Activated T-cell treated with anti-CD3 and anti-CD28 coated beads, Interleukin-2, amount 50 U/mL, for 72 hours (primary cell): Measurements from ENCODE around the gene CSH1. TPM values are rescaled to one million over a fixed set of nuclear protein-coding genes. Genes with fewer than 3 reads are reported as not detected.
"Not testable (repeated sequence)": the region's sequence is repeated elsewhere in the genome, so short reads cannot be mapped to it uniquely, and the experiment has no call there.

Experiments used
- ATAC-seq, 2 donors: fragments of 150-1000 bp; cut with Tn5 transposase; replicated peaks in 1 of 2; 2 replicates each; pipeline ENCODE4 v1.10.0; 2021; ENCODE audit warnings: moderate library complexity in 2 of 2, mild to moderate bottlenecking in 1 of 2
- DNase-seq, 2 donors: peaks; one replicate each; pipeline ENCODE4 v3.0.0; 2021 to 2022; ENCODE audit warnings: mixed read lengths in 1 of 2
- H3K27ac Mint-ChIP-seq: one replicate; pipeline ENCODE4 v1.8.0; 2022; ENCODE audit warnings: mild to moderate bottlenecking, moderate library complexity, mixed read lengths
- H3K27me3 Mint-ChIP-seq: one replicate; pipeline ENCODE4 v1.8.0; 2022; ENCODE audit warnings: low read depth, mixed read lengths
- H3K36me3 Mint-ChIP-seq, 2 donors: one replicate each; pipeline ENCODE4 v1.8.0; 2022; ENCODE audit warnings: mixed read lengths in 2 of 2, mild to moderate bottlenecking in 1 of 2; ENCODE audit not compliant: insufficient read depth in 2 of 2
- H3K4me1 Mint-ChIP-seq: one replicate; pipeline ENCODE4 v1.8.0; 2022; ENCODE audit warnings: low read depth, mixed read lengths
- H3K4me3 Mint-ChIP-seq, 2 donors: one replicate each; pipeline ENCODE4 v1.8.0; 2022; ENCODE audit warnings: mild to moderate bottlenecking in 2 of 2, mixed read lengths in 2 of 2, moderate library complexity in 2 of 2
- H3K9me3 Mint-ChIP-seq, 2 donors: one replicate each; pipeline ENCODE4 v1.8.0; 2022; ENCODE audit warnings: mixed read lengths in 2 of 2
- total RNA-seq, 2 donors: library from RNA; stranded (reverse); gene quantifications; one replicate each; pipeline ENCODE4 v1.2.3, GENCODE V29; 2022

The CSH1 gene
- total RNA-seq, 2 donors from 2014 or later = not detected

- H3K9me3 Mint-ChIP-seq = no peaks in the 10 kb centered on the region
- H3K4me1 Mint-ChIP-seq = peaks cover 4% of the 10 kb centered on the region
- ATAC-seq = peak; percentile 81 to 85
- H3K27ac Mint-ChIP-seq = no peak within 1 kb of the TSS
- peak; percentile 67 to 69 for DNase-seq
- H3K27me3 Mint-ChIP-seq = peaks cover 7% of the 10 kb centered on the region
- H3K36me3 Mint-ChIP-seq = no peaks in the 10 kb centered on the region
- no peak within 1 kb of the TSS for H3K4me3 Mint-ChIP-seq
Observed at GRCh38 chr17:63881935-63882601, 14.3 kb downstream of the CSH1 start, which contains the start of gene GH2. TSS of gene GH2 (minus strand) at chr17:63881944. CDS start at chr17:63881801, 143 bp downstream.

GRCh38 chr17:63881337-63881736 lies 15.0 kb downstream of the CSH1 start:
- not testable (repeated sequence) for H3K27me3 Mint-ChIP-seq, ATAC-seq, H3K4me3 Mint-ChIP-seq, H3K9me3 Mint-ChIP-seq, H3K4me1 Mint-ChIP-seq, H3K36me3 Mint-ChIP-seq, DNase-seq, H3K27ac Mint-ChIP-seq

- Mint-ChIP-seq H3K36me3 (no peaks in the 10 kb centered on the region), H3K27me3 (peaks cover 7% of the 10 kb centered on the region), H3K4me1 (peaks cover 4% of the 10 kb centered on the region), H3K4me3 (no peak overlapping the region), H3K9me3 (no peaks in the 10 kb centered on the region), H3K27ac (no peak overlapping the region)
- DNase-seq (no peak), ATAC-seq (no peak)
Observed at GRCh38 chr17:63880706-63881105, 15.7 kb downstream of the CSH1 start.

GRCh38 chr17:63878413-63878812 lies 18.0 kb downstream of the CSH1 start:
- not testable (repeated sequence) for H3K9me3 Mint-ChIP-seq, H3K36me3 Mint-ChIP-seq, H3K27ac Mint-ChIP-seq, ATAC-seq, H3K27me3 Mint-ChIP-seq, H3K4me3 Mint-ChIP-seq, H3K4me1 Mint-ChIP-seq, DNase-seq

GRCh38 chr17:63874693-63875092 lies 21.7 kb downstream of the CSH1 start:
- not testable (repeated sequence) for ATAC-seq, H3K4me1 Mint-ChIP-seq, H3K36me3 Mint-ChIP-seq, H3K27me3 Mint-ChIP-seq, H3K9me3 Mint-ChIP-seq, H3K4me3 Mint-ChIP-seq, H3K27ac Mint-ChIP-seq, DNase-seq

GRCh38 chr17:63874061-63874626 lies 22.2 kb downstream of the CSH1 start:
- H3K9me3 Mint-ChIP-seq, ATAC-seq, DNase-seq, H3K4me3 Mint-ChIP-seq, H3K27ac Mint-ChIP-seq, H3K27me3 Mint-ChIP-seq, H3K4me1 Mint-ChIP-seq, H3K36me3 Mint-ChIP-seq: not testable (repeated sequence)

- H3K36me3 Mint-ChIP-seq, H3K4me3 Mint-ChIP-seq, H3K4me1 Mint-ChIP-seq, ATAC-seq, H3K27me3 Mint-ChIP-seq, H3K27ac Mint-ChIP-seq, DNase-seq, H3K9me3 Mint-ChIP-seq: not testable (repeated sequence)
Observed at GRCh38 chr17:63873577-63873976, 22.8 kb downstream of the CSH1 start, which contains the start of gene CSH2. TSS of gene CSH2 (minus strand) at chr17:63873677. CDS start at chr17:63873614, 63 bp downstream.

- not testable (repeated sequence) for H3K4me1 Mint-ChIP-seq, H3K27ac Mint-ChIP-seq, H3K36me3 Mint-ChIP-seq, H3K4me3 Mint-ChIP-seq, ATAC-seq, H3K9me3 Mint-ChIP-seq, DNase-seq, H3K27me3 Mint-ChIP-seq
Observed at GRCh38 chr17:63871646-63872365, 24.6 kb downstream of the CSH1 start.

- not testable (repeated sequence) for H3K36me3 Mint-ChIP-seq, ATAC-seq, DNase-seq, H3K4me1 Mint-ChIP-seq, H3K27ac Mint-ChIP-seq, H3K9me3 Mint-ChIP-seq, H3K27me3 Mint-ChIP-seq, H3K4me3 Mint-ChIP-seq
Observed at GRCh38 chr17:63870292-63870665, 26.1 kb downstream of the CSH1 start.

- not testable (repeated sequence) for H3K27ac Mint-ChIP-seq, H3K27me3 Mint-ChIP-seq, H3K4me1 Mint-ChIP-seq, DNase-seq, H3K36me3 Mint-ChIP-seq, H3K9me3 Mint-ChIP-seq, H3K4me3 Mint-ChIP-seq
- ATAC-seq = peak in 1 of 2 donors; percentile 39
Observed at GRCh38 chr17:63869491-63870291, 26.7 kb downstream of the CSH1 start.

- not testable (repeated sequence) for H3K4me1 Mint-ChIP-seq, H3K27ac Mint-ChIP-seq, H3K4me3 Mint-ChIP-seq, H3K36me3 Mint-ChIP-seq, ATAC-seq, H3K9me3 Mint-ChIP-seq, H3K27me3 Mint-ChIP-seq, DNase-seq
Observed at GRCh38 chr17:63866625-63867024, 29.7 kb downstream of the CSH1 start.

GRCh38 chr17:63859257-63859656 lies 37.1 kb downstream of the CSH1 start:
- Mint-ChIP-seq H3K36me3 (no peaks in the 10 kb centered on the region), H3K27me3 (peaks cover 8% of the 10 kb centered on the region), H3K27ac (no peak overlapping the region), H3K4me1 (no peaks in the 10 kb centered on the region), H3K9me3 (no peaks in the 10 kb centered on the region), H3K4me3 (no peak overlapping the region)
- DNase-seq (no peak), ATAC-seq (no peak)

GRCh38 chr17:63856425-63856824 lies 39.9 kb downstream of the CSH1 start:
- ATAC-seq, H3K36me3 Mint-ChIP-seq, H3K4me3 Mint-ChIP-seq, H3K9me3 Mint-ChIP-seq, H3K27me3 Mint-ChIP-seq, H3K27ac Mint-ChIP-seq, DNase-seq, H3K4me1 Mint-ChIP-seq: not testable (repeated sequence)
